B cell (primary cell): ENCODE data around the gene SLC15A4. TPM values are rescaled to one million over a fixed set of nuclear protein-coding genes. Genes with fewer than 3 reads are reported as not detected.

Experiments
- ATAC-seq: fragments of 200-7000 bp; cut with Tn5 transposase; one replicate; pipeline ENCODE4 v1.10.0; 2021; ENCODE audit warnings: low read depth, mild to moderate bottlenecking, moderate number of reproducible peaks, moderate library complexity
- CTCF ChIA-PET: fragments of 350-600 bp; sonication (Branson Sonifier 250); formaldehyde crosslinking; loops from one replicate; lab custom pipeline; 2021; ENCODE audit warnings: antibody characterized with exemption, inconsistent platforms; lab: Charles Lee
- POLR2A ChIA-PET: fragments of 350-600 bp; sonication (Branson Sonifier 250); formaldehyde crosslinking; loops from one replicate; lab custom pipeline; 2021; ENCODE audit warnings: antibody characterized with exemption; lab: Charles Lee
- DNase-seq: peaks from one replicate; pipeline ENCODE4 v3.0.0; 2013
- H2AFZ ChIP-seq: 2 replicates; pipeline ENCODE4 v1.6.1; 2012; ENCODE audit warnings: mild to moderate bottlenecking, low read depth, low read length; ENCODE audit not compliant: insufficient read depth, poor library complexity, severe bottlenecking
- H3K27ac ChIP-seq, 2 donors: 1 replicate in 1 of 2; 2 replicates in 1 of 2; pipeline ENCODE4 v1.5.1; 2012 to 2013; ENCODE audit warnings: low read length in 2 of 2, mild to moderate bottlenecking in 2 of 2, moderate library complexity in 1 of 2
- H3K27me3 ChIP-seq, 4 experiments: fragments of 200-600 bp in 1 of 4; sonication (generic) in 1 of 4; replicated peaks in 1 of 4; 1 replicate in 2 of 4; 2 replicates in 2 of 4; pipeline versions ENCODE4 v1.6.1 to v1.7.0; 2013 to 2016; ENCODE audit warnings: low read length in 3 of 4, mild to moderate bottlenecking in 2 of 4, mixed read lengths in 1 of 4, moderate library complexity in 1 of 4; ENCODE audit not compliant: insufficient read depth in 4 of 4, control insufficient read depth in 3 of 4; ENCODE audit errors: control extremely low read depth in 1 of 4
- H3K36me3 ChIP-seq, 2 experiments: replicated peaks in 1 of 2; 1 replicate in 1 of 2; 2 replicates in 1 of 2; pipeline versions ENCODE4 v1.6.1 to v1.7.1; 2013; ENCODE audit warnings: low read length in 1 of 2; ENCODE audit not compliant: insufficient read depth in 2 of 2, control insufficient read depth in 1 of 2; ENCODE audit errors: control extremely low read depth in 1 of 2, extremely low read depth in 1 of 2
- H3K4me1 ChIP-seq, 2 donors: fragments of 200-600 bp in 1 of 2; sonication (generic) in 1 of 2; 1 replicate in 1 of 2; 2 replicates in 1 of 2; pipeline versions ENCODE4 v1.5.1 to v1.6.1; 2013 to 2017; ENCODE audit warnings: low read length in 2 of 2; ENCODE audit not compliant: control insufficient read depth in 2 of 2, insufficient read depth in 2 of 2
- H3K4me2 ChIP-seq: replicated peaks from 2 replicates; pipeline ENCODE3; 2012; ENCODE audit warnings: mild to moderate bottlenecking, low read depth, low read length; ENCODE audit not compliant: poor library complexity, severe bottlenecking
- H3K4me3 ChIP-seq, 5 experiments: fragments of 200-600 bp in 1 of 5; sonication (generic) in 1 of 5; 1 replicate in 3 of 5; 2 replicates in 2 of 5; pipeline versions ENCODE4 v1.5.1 to v1.7.0; 2011 to 2016; ENCODE audit warnings: low read length in 4 of 5, mild to moderate bottlenecking in 4 of 5, low read depth in 2 of 5, control low read depth in 1 of 5, moderate library complexity in 1 of 5; ENCODE audit not compliant: insufficient read depth in 1 of 5; ENCODE audit errors: control extremely low read depth in 1 of 5, extremely low read depth in 1 of 5
- H3K79me2 ChIP-seq: fragments of 200-600 bp; sonication (generic); one replicate; pipeline ENCODE4 v1.6.0; 2016; ENCODE audit warnings: low read length; ENCODE audit not compliant: control insufficient read depth, insufficient read depth
- H3K9ac ChIP-seq: fragments of 200-600 bp; sonication (generic); 2 replicates; pipeline ENCODE4 v1.6.1; 2017; ENCODE audit warnings: mild to moderate bottlenecking, low read length, moderate library complexity
- H3K9me3 ChIP-seq, 3 donors: one replicate each; pipeline versions ENCODE4 v1.6.1 to v1.7.1; 2013; ENCODE audit warnings: low read length in 2 of 3; ENCODE audit not compliant: control insufficient read depth in 2 of 3, insufficient read depth in 1 of 3; ENCODE audit errors: control extremely low read depth in 1 of 3
- H4K20me1 ChIP-seq: 2 replicates; pipeline ENCODE4 v1.6.0; 2012; ENCODE audit warnings: mild to moderate bottlenecking, low read length; ENCODE audit not compliant: insufficient read depth, control insufficient read depth, poor library complexity, severe bottlenecking
- H3K27ac Mint-ChIP-seq: one replicate; pipeline ENCODE4 v1.8.0; 2021; ENCODE audit warnings: mixed read lengths
- H3K27me3 Mint-ChIP-seq: one replicate; pipeline ENCODE4 v1.8.0; 2021; ENCODE audit warnings: mixed read lengths
- H3K4me1 Mint-ChIP-seq: one replicate; pipeline ENCODE4 v1.8.0; 2021; ENCODE audit warnings: mixed read lengths
- H3K4me3 Mint-ChIP-seq: one replicate; pipeline ENCODE4 v1.8.0; 2021; ENCODE audit warnings: mixed read lengths
- H3K9me3 Mint-ChIP-seq: one replicate; pipeline ENCODE4 v1.8.0; 2022; ENCODE audit warnings: mixed read lengths; ENCODE audit not compliant: insufficient read depth
- CTCF ChIP-seq: fragments of 200-600 bp; IDR thresholded peaks from one replicate; pipeline ENCODE4 v1.8.0; 2022; ENCODE audit warnings: antibody characterized with exemption, mild to moderate bottlenecking
- EZH2 ChIP-seq: IDR thresholded peaks from 2 replicates; pipeline ENCODE4 v1.6.1; 2012; ENCODE audit warnings: borderline replicate concordance, low read depth, mild to moderate bottlenecking, moderate library complexity, low read length; ENCODE audit not compliant: insufficient read depth, poor library complexity, severe bottlenecking
- WGBS: methylation state at CpG from one replicate; pipeline ENCODE4 v1.1.5; 2013; ENCODE audit warnings: missing lambda C conversion rate; ENCODE audit not compliant: insufficient coverage; 5-methylcytosine and 5-hydroxymethylcytosine counted together
- intact Hi-C: fragments of 100-400 bp; cut with micrococcal nuclease; formaldehyde crosslinking; loops from one replicate; pipeline ENCODE4 v1.10.0; 2022
- polyA plus RNA-seq: library from polyadenylated mRNA; depleted of rRNA; stranded (reverse); fragments of >200 nt; gene quantifications from 2 replicates; pipeline ENCODE4 v1.2.3, GENCODE V29; 2012
- total RNA-seq, 2 donors: library from RNA; stranded (reverse); fragments of 120-200 nt in 1 of 2; gene quantifications; 1 replicate in 1 of 2; 2 replicates in 1 of 2; pipeline versions ENCODE4 v1.2.3 to v1.2.4, GENCODE V29; 2013 to 2022

The SLC15A4 gene
- total and polyA plus RNA-seq, 2 donors (not counting 1 experiment from before 2014, with no cell fraction given) = 48.9 to 67.2 TPM

- peak; percentile 31 for ATAC-seq
- peak overlapping the region; percentile 72 for H3K4me3 Mint-ChIP-seq
- Histone ChIP-seq H3K9ac (peak overlapping the region; percentile 60), H3K79me2 (no peaks in the 10 kb centered on the region), H3K27me3 (peaks cover 0 to 37% (median 12%) of the 10 kb centered on the region in 4 experiments), H3K27ac (no peak overlapping the region), H3K4me3 (peak overlapping the region in 4 of 5 experiments; percentile 34 to 53 (median 46)), H3K4me2 (peak overlapping the region; percentile 93), H2AFZ (peak overlapping the region; percentile 76), H3K4me1 (peaks cover 10% of the 10 kb centered on the region in 2 donors), H3K36me3 (no peaks in the 10 kb centered on the region), H3K9me3 (peaks cover 0 to 4% (median 0%) of the 10 kb centered on the region in 3 donors), H4K20me1 (no peaks in the 10 kb centered on the region)
- peaks cover 4% of the 10 kb centered on the region for H3K4me1 Mint-ChIP-seq
- CTCF ChIA-PET = interaction anchor here (0.6 to 1.4 kb wide), 3 partner anchors 24 to 64 kb away, joined by 3 to 4 read pairs (median 3); no protein-coding TSS in a partner anchor
- POLR2A ChIA-PET = no interaction called here
- intact Hi-C loops = no loop called here
- H3K27ac Mint-ChIP-seq = no peak overlapping the region
- no peaks in the 10 kb centered on the region for H3K9me3 Mint-ChIP-seq
- TF ChIP-seq EZH2 = no peak
- TF ChIP-seq CTCF = no peak
- H3K27me3 Mint-ChIP-seq = peaks cover 11% of the 10 kb centered on the region
- DNase-seq = peak; percentile 54
- WGBS = 3% methylated on average over 69 of the region's 74 CpGs
Measured at GRCh38 chr12:128853600-128854197, 29.9 kb upstream of the SLC15A4 start.
